ENCODE results near the gene CFAP53.

CFAP53 gene

DNA sequence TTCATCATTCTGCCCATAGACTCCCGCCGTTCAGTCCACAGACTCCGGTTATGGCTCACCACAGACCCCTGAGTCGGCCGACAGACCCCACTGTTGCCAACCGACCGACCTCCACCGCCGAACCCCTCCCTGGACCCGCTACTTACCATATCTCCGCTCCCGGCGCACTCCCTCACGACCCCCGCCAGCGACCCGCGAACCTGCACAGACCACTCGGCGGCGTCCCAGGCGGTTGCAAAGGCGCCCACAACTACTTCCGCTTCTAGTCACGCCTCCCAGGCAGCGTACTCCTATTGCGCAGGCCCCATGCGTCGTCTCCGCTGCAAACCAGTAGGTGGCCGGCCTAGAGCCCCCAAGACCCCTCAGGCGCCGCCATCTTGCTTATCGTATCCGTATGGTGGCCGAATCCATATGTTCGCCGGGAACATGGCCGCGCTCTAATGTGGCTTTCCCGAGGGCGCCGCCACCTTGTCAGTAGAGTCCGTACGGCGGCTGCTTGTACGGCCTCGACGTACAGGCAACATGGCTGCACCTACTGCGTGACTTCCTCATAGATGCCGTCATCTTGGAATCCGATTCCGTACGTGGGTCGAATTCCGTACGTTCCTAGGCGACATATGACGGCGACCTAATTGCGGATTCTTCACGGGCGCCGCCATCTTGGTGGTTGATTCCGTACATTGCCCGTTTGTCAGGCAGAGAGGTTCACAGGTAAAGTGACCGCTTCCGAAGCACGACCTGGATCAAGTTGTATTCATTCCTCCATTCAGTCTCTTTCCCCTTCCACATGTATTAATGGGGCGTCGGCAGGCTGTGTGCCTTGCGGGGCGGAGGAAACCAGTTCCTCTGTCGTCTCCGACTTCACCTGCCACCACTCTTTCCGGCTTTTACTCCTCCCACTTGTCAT lies 21.4 kb upstream of the CFAP53 start, which contains the start of gene CXXC1:
Gene CXXC1, minus strand, starts transcription at position 252 of the 907 bp plus-strand sequence. Its CDS starts 103 bp downstream, at position 149.
- peak; percentile 100 for DNase-seq

GRCh38 chr18:50287028-50287440 lies 20.7 kb upstream of the CFAP53 start:
- DNase-seq, result no peak

- no peak for DNase-seq
Observed at GRCh38 chr18:50286391-50287027, 20.2 kb upstream of the CFAP53 start.

- no peak for DNase-seq
Observed at GRCh38 chr18:50285631-50286321, 19.5 kb upstream of the CFAP53 start.

DNA sequence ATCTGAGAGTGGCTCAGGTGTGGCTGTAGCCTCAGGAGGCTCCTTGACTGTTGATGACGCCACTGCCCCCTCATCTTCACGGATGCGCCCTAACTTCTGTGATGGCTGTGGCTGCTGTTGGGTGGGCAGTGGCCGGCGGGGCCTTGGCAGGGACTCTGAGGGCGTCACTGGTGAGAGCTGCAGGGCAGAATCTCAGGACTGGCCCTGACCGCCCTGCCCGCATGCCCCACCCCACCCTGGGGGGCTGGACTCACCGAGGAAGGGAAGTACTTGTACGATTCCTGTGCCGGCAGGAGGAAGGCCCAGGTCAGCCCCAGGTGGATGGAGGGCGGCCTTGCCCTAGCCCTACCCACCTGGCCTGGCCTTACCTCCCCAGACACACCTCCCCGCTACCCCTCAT lies 18.8 kb upstream of the CFAP53 start:
- DNase-seq, result no peak

DNA sequence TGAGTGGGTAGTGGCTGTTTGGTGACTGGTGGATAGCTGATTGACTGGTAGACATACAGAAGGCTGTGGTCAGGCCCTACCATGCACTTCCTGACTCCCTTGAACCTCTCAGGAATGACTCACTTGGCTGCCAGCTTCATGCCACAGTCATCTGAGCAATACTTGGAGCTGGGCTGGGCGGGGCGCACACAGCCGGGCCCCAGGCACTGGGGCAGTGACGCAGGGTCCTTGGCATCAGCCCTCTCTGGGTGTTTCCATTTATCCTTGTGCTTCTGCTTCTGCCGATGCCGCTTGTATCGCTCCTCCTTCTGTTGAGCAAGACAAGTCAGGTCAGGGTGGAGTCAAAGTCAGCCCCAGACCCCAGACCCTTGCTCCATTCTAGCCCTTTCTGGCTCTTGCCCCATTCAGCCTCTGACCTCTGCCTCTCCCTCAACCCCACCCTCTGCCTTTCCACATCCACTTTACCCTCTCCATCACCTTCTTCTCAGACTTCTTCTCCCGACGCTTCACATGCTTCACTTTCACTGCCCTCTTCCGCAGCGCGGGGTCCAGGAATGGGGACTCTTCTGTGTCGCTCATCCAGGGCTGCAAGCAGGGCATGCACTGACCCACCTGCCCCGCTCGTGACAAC lies 18.1 kb upstream of the CFAP53 start:
- no peak for DNase-seq

DNA sequence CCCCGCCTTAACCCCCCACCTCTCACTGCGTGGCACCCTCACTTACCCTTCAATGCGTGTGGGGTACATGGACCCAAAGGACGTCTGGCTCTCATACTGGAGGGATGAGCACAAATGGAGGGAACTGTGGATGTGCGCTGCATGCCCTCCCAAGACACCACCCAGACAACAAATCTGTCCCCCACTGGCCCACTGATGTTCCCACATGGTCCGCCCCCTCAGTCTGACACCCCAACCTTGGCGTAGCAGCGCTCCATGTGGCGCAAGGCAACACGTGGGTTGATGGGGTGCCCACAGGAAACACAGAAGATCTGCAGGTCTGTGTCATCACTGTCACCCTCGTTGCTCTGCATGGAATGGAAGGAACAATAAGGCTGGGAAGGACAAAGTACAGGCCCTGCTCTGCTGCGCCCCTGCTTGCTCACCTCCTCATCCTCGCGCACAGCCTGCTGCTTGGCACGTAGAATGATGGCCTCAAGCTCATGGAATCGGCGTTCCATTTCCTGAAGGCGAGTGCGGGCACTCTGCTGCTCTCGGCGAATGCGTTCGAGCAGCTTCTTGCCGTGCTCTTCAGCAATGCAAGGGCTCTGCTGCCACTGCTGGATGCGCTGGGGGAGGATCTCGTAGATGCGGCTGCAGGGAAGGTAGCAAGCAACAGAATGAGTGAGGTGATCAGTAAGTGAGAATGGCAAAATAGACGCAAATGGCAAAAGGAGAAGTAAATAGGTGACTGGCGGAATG lies 17.3 kb upstream of the CFAP53 start:
- DNase-seq, result no peak

DNA sequence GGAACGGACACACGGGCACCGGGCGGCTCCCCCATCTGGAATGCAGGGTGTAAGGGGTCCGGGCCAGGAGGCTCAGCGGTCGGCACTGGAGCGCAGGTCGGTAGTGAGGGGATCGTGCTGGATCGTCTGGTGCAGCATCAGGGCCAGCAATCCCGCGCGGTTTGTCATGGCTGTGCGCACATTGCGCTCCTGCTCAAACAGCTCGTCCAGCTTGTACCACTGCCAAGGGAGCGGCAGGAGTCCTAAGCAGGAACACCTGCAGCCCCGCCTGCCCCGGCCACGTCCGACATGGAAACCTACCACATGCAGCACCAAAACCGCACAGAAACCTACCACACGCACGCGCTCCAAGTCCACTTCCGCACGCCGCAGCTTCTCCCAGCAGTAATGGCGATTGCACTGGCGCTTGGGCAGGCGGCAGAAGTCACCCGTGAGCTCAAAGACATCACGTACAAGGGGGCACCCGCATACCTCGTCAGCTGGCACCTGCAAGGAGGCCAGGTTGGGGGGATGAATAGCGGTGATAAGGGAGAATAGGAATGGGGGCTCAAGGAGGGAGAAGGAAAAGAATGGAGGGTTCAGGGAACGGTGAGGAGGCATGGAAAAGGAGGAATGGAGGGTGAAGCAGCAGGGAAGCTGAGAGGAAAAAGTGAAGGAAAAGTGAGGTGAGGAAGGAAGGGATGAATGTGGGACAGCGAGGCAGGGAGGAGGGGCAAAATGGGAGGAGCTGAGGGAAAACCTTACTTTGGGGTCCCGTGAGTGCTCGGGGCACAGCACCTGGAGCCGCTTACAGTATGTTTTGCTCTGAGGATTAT lies 16.4 kb upstream of the CFAP53 start:
- no peak for DNase-seq

DNA sequence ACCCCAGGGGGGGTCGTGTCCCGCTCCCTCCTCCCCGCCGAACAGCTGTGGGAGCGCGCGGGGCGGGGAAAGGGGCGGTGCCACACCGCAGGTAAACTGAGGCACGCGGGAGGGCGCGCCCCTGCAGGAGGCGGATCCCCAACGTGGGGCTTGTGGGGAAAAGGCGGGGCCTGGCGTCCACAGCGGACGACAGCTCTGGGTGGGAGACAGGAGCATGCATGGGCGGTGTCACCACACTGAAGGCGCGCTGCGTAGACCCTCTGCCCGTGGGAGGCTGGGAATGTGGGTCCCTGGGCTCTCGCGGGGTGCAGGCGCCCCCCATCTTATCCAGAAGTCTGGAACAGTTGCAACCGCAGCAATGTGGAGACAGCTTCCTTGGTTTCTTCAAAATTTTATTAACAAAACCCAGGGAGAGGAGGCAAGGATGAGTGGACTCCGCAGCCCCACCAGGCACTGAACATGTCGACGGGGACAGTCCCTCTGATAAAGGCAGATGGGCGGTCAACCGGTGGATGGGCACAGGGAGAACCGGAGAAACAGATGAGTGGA lies 15.8 kb upstream of the CFAP53 start:
- DNase-seq, result no peak

DNA sequence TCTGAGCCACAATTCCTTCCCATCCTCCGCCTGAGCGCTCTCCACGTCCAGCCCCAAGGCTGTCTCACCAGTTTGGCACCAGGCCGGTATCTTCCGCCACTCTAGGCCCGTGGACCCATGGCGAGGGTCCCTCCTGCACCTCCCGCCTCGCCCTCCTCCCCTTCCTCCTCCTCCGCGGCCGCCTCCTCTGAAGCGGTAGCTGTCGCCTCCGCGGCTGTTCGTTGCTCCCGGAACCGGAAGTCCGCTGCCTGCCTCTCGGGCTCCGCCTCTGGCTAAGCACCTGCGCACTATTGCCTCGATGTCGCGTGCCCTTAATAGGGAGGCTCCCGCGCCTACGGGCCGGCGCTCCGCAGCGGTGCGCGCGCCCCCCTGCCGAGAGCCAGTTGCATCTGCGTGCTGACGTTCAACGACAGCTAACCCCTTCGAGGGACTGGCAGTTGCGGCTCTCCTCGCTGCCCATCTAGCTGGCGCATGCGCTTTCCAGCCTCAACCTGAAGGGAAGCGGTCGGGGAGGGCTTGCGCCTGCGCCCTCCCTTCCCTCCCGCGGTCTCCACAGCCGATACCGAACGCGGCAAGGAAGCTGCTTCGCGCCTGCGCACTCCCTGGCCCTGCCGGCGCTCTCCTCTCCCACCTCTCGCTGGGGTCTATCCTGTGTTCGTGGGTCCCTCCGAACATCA lies 15.1 kb upstream of the CFAP53 start, which contains the start of gene MBD1:
Gene MBD1, minus strand, starts transcription at position 229 of the 677 bp plus-strand sequence. CDS start 1,531 bp downstream, outside the sequence.
- DNase-seq, result peak; percentile 99

- no peak for DNase-seq
Observed at GRCh38 chr18:50280707-50281294, 14.5 kb upstream of the CFAP53 start.

DNA sequence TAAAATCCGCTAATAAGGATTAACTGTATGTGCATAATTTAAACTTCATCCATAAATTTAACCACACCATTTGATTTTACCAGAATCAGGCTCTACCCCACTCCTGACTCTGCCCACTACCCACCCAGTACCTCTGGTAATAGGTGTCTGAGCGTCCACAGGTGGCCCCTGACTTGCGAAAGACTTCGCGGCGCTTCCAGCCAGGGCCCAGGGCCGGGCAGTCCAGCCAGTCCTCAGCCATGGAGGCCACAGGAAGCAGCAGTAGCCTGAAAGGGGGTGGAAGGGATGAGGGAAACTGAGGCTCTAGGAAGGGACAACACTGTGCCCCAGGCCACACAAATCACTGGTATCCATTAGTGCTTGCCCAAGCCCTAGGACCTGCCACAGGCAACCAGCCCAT lies 13.5 kb upstream of the CFAP53 start:
- DNase-seq, result no peak

GRCh38 chr18:50277942-50278341 lies 11.6 kb upstream of the CFAP53 start:
- no peak for DNase-seq

GRCh38 chr18:50276452-50276851 lies 10.2 kb upstream of the CFAP53 start:
- no peak for DNase-seq

DNA sequence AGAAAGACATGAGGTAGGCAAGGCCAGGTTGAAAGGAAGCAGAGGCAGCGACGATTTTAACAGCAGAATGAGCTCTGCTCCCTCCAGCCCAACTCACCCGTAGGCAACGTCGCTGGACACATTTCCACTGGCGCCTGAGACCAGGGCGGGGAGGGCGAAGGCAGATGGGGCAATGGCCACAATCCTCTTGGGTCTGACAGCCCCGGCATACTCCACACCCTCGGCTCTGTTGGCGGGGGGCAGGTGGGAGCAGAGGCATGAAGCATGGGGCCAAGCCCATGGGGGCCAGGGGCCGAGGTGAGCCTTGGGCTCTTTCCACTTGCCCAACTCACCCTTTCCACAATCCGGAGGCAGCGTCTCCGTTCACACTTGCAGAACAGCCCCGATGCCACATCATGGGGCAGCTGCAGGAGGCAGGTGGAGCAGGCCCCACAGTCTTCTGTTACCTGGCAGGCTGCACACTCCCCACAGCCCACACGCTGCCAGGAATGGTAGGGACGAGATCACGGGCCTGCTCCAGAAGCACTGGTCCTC lies 9.3 kb upstream of the CFAP53 start:
- DNase-seq, result no peak

- no peak for DNase-seq
Observed at GRCh38 chr18:50274941-50275340, 8.6 kb upstream of the CFAP53 start.

DNA sequence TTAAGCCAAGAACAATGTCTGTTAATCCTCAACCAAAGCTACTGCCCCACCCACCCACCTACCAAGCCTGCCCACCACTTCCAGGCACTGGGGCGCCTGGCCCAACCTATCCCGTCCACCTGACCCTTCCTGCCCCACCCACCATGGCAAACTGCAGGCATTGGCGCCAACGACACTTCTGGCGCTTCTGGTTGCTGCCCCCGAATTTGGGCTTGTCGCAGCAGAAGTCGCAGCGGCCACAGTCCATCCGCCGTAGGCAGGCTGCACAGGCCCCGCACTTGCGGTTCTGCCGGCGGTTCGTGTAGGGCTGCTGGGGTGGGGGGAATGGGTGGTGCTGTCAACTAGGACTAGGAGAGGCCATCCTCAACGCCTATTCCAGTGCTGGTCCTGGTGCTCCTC lies 7.7 kb upstream of the CFAP53 start:
- DNase-seq, result no peak

- DNase-seq, result no peak
Observed at GRCh38 chr18:50273203-50274043, 7.1 kb upstream of the CFAP53 start.

DNA sequence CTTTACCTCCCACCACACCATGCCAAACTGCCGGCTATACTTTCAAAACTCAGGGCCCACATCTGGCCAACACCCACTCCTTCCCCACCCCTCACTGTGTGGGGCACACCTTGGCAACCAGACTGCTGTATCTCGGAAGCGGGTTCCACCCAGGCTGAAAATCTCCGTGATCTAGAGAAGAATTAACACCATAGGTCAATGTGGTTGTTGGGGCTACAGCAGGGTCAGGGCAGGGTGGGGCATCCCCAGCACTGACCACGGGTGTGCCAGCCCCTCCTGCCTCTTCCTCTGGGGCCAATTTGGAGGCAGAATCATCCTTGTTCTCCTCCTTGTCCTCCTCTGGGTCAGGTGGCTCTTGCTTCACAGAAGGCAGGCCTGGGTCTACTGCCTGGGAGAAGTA lies 6.3 kb upstream of the CFAP53 start:
- DNase-seq, result no peak
